Caco-2 (cell line): Measurements from ENCODE around the gene CRYZL1. TPM values are rescaled to one million over a fixed set of nuclear protein-coding genes. Genes with fewer than 3 reads are reported as not detected.

ENCODE experiments used
- BruUV-seq: library from RNA; stranded (reverse); fragments of 400-500 nt; replicated peaks from 2 replicates; lab custom pipeline; 2021; lab: Mats Ljungman, UMichigan
- CTCF ChIA-PET: fragments of 300-600 bp; sonication (Branson Sonifier 250); formaldehyde crosslinking; loops from one replicate; lab custom pipeline; 2022; ENCODE audit warnings: antibody characterized with exemption; lab: Charles Lee
- POLR2A ChIA-PET: fragments of 300-600 bp; sonication (Branson Sonifier 250); formaldehyde crosslinking; loops from one replicate; lab custom pipeline; 2022; ENCODE audit warnings: antibody characterized with exemption; lab: Charles Lee
- DNase-seq, 2 experiments: peaks; one replicate each; pipeline versions ENCODE4 v3.0.0 to v3.0.0-alpha.2; 2020 to 2022
- H3K27me3 ChIP-seq: replicated peaks from 2 replicates; pipeline ENCODE4 v1.6.0; 2011; ENCODE audit warnings: low read length; ENCODE audit not compliant: control insufficient read depth, insufficient read depth
- H3K36me3 ChIP-seq: 2 replicates; pipeline ENCODE4 v1.5.1; 2011; ENCODE audit warnings: low read length; ENCODE audit not compliant: control insufficient read depth, insufficient read depth
- H3K4me1 ChIP-seq: fragments of 250-450 bp; sonication (Bioruptor Pico); 2 replicates; pipeline ENCODE4 v1.5.1; 2020; ENCODE audit warnings: mild to moderate bottlenecking
- H3K4me3 ChIP-seq: 2 replicates; pipeline ENCODE4 v1.5.1; 2011; ENCODE audit warnings: low read depth, mild to moderate bottlenecking, control low read depth, low read length
- H3K9me3 ChIP-seq: fragments of 250-450 bp; sonication (Bioruptor Pico); 2 replicates; pipeline ENCODE4 v1.5.1; 2020; ENCODE audit warnings: mild to moderate bottlenecking, moderate library complexity
- H3K27ac Mint-ChIP-seq: one replicate; pipeline ENCODE4 v1.8.0; 2022; ENCODE audit warnings: mixed read lengths; ENCODE audit not compliant: unreplicated experiment
- H3K27me3 Mint-ChIP-seq: one replicate; pipeline ENCODE4 v1.8.0; 2022; ENCODE audit warnings: mixed read lengths; ENCODE audit not compliant: insufficient read depth, unreplicated experiment
- H3K36me3 Mint-ChIP-seq: one replicate; pipeline ENCODE4 v1.8.0; 2022; ENCODE audit warnings: mild to moderate bottlenecking, mixed read lengths; ENCODE audit not compliant: insufficient read depth, unreplicated experiment
- H3K4me1 Mint-ChIP-seq: one replicate; pipeline ENCODE4 v1.8.0; 2022; ENCODE audit warnings: low read depth, mixed read lengths; ENCODE audit not compliant: unreplicated experiment
- H3K4me3 Mint-ChIP-seq: one replicate; pipeline ENCODE4 v1.8.0; 2022; ENCODE audit warnings: mild to moderate bottlenecking, moderate library complexity, mixed read lengths; ENCODE audit not compliant: unreplicated experiment
- H3K9me3 Mint-ChIP-seq: one replicate; pipeline ENCODE4 v1.8.0; 2022; ENCODE audit warnings: mixed read lengths; ENCODE audit not compliant: unreplicated experiment
- intact Hi-C: fragments of 100-400 bp; cut with micrococcal nuclease; formaldehyde crosslinking; loops from one replicate; pipeline ENCODE4 v1.10.0; 2022; ENCODE audit not compliant: unreplicated experiment
- total RNA-seq: library from RNA; stranded (reverse); gene quantifications from 2 replicates; pipeline ENCODE4 v1.2.3, GENCODE V29; 2022
- TF ChIP-seq, protein P1 (sequence below), 2 experiments: fragments of 200-600 bp in 1 of 2; IDR thresholded peaks; 1 replicate in 1 of 2; 2 replicates in 1 of 2; pipeline versions ENCODE4 v1.5.1 to v1.8.0; 2011 to 2022; ENCODE audit warnings: antibody characterized with exemption in 1 of 2, control low read depth in 1 of 2, inconsistent platforms in 1 of 2, low read depth in 1 of 2, low read length in 1 of 2, mild to moderate bottlenecking in 1 of 2, moderate library complexity in 1 of 2; ENCODE audit not compliant: insufficient read depth in 1 of 2, severe bottlenecking in 1 of 2, unreplicated experiment in 1 of 2

Gene CRYZL1
- total RNA-seq, 1 experiment from 2014 or later = 26.6 TPM

DNA sequence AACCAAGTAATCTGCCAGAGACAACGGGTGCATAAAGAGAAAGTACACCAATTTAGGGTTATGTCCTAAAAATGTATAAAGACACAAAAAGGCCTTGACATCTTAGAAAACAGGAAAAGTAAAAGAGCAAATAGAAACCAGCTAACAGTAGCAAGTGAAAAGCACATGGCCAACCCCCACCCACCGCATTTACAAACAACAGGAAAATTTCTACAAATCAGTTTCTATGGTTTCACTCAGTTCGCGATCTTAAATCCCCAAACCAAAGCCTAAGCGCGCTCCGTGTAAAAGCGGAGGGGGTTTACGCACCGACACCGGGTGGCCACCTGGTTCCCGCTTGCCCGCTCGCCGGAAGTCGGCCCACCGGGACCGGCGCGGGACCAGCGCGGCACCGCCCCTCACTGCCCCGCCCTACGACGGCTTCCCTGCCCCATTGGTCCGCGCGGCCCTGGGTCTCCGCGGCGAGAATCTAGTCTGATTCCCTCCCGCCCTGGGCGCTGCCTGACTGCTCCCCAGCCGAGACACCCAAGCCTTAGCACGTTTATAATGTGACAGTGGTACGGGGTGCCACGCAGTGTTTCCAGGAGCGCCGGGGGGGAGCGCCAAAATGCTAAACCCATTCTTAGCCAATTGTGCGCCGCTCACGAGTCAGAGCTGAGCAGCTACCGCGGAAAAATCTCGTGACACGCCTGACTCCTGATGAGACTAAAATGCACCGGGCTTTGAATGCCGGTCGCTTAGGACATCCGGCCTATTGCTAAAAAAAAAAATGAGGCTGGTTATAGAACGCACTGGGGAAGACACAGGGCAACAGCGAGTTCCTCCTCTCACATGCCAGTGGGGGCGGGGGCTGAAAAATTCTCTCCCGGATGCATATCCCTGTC is 99.5 kb downstream of the CRYZL1 start, which contains the start of gene GART:
Gene GART, minus strand, starts transcription at position 362 of the 884 bp plus-strand sequence. CDS start 2,802 bp downstream, outside the sequence.
- Histone ChIP-seq H3K36me3 (no peaks in the 10 kb centered on the region; the same call in 1 of the 2 replicates), H3K9me3 (no peaks in the 10 kb centered on the region), H3K27me3 (no peaks in the 10 kb centered on the region), H3K4me1 (peaks cover 19% of the 10 kb centered on the region), H3K4me3 (peak within 1 kb of the TSS; percentile 74)
- no TSS peak for BruUV-seq
- H3K27me3 Mint-ChIP-seq = no peaks in the 10 kb centered on the region
- peaks cover 9% of the 10 kb centered on the region for H3K9me3 Mint-ChIP-seq
- TF ChIP-seq, protein P1, sequence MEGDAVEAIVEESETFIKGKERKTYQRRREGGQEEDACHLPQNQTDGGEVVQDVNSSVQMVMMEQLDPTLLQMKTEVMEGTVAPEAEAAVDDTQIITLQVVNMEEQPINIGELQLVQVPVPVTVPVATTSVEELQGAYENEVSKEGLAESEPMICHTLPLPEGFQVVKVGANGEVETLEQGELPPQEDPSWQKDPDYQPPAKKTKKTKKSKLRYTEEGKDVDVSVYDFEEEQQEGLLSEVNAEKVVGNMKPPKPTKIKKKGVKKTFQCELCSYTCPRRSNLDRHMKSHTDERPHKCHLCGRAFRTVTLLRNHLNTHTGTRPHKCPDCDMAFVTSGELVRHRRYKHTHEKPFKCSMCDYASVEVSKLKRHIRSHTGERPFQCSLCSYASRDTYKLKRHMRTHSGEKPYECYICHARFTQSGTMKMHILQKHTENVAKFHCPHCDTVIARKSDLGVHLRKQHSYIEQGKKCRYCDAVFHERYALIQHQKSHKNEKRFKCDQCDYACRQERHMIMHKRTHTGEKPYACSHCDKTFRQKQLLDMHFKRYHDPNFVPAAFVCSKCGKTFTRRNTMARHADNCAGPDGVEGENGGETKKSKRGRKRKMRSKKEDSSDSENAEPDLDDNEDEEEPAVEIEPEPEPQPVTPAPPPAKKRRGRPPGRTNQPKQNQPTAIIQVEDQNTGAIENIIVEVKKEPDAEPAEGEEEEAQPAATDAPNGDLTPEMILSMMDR (IDR thresholded peaks at IDR 0.05; ENCODE audit: insufficient read depth in 1 of 2, low read depth in 1 of 2, low read length in 1 of 2, severe bottlenecking in 1 of 2, unreplicated experiment in 1 of 2) = no peak
- peaks cover 16% of the 10 kb centered on the region for H3K4me1 Mint-ChIP-seq
- intact Hi-C loops = loop anchor here (1.0 to 5.0 kb wide), 2 partner anchors 65 to 99 kb away; partner anchors contain the start of gene CRYZL1
- H3K27ac Mint-ChIP-seq = peak within 1 kb of the TSS; percentile 98
- ChIA-PET CTCF (interaction anchor here (0.6 kb wide), 1 partner anchor 97 kb away, joined by 5 read pairs; no protein-coding TSS in a partner anchor), POLR2A (interaction anchor here (1.2 to 1.5 kb wide), 2 partner anchors 62 to 138 kb away, joined by 3 to 6 read pairs; partner anchors contain the start of gene TMEM50B)
- H3K4me3 Mint-ChIP-seq = peak within 1 kb of the TSS; percentile 82
- peak; percentile 86 to 90 for DNase-seq
- peaks cover 71% of the 10 kb centered on the region for H3K36me3 Mint-ChIP-seq

DNA sequence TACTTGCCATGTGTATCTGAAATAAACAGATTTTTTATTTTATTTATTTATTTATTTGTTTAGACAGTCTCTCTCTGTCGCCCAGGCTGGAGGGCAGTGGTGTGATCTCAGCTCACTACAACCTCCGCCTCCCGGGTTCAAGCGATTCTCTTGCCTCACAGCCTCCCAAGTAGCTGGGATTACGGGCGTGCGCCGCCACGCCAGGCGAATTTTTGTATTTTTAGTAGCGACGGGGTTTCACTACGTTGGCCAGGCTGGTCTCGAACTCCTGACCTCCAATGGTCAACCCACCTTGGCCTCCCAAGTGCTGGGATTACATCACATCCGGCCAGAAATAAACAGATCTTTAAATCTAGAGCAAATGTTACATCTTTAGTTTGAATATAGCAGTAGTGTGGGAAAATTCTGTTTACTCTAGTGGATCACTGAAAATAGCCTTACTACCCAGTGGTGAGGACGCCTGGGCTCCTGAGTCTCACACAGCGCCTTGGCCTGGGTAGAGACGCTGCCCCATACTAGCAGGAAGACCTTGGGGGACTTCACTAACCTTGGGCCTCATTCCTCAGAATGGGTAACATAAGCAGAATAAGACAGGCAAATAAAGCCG is 100.3 kb downstream of the CRYZL1 start:
- BruUV-seq = no TSS peak
- peak in 1 of 2 experiments; percentile 27 for DNase-seq
- H3K27ac Mint-ChIP-seq = peak overlapping the region; percentile 98
- peaks cover 10% of the 10 kb centered on the region for H3K9me3 Mint-ChIP-seq
- Histone ChIP-seq H3K27me3 (no peaks in the 10 kb centered on the region), H3K36me3 (no peaks in the 10 kb centered on the region; the same call in 1 of the 2 replicates), H3K4me3 (peak overlapping the region; percentile 74), H3K9me3 (no peaks in the 10 kb centered on the region), H3K4me1 (peaks cover 19% of the 10 kb centered on the region)
- H3K36me3 Mint-ChIP-seq = peaks cover 69% of the 10 kb centered on the region
- H3K27me3 Mint-ChIP-seq = no peaks in the 10 kb centered on the region
- TF ChIP-seq, protein P1 (IDR thresholded peaks at IDR 0.05; ENCODE audit: insufficient read depth in 1 of 2, low read depth in 1 of 2, low read length in 1 of 2, severe bottlenecking in 1 of 2, unreplicated experiment in 1 of 2) = no peak
- peak overlapping the region; percentile 82 for H3K4me3 Mint-ChIP-seq
- H3K4me1 Mint-ChIP-seq = peaks cover 16% of the 10 kb centered on the region
- ChIA-PET POLR2A (interaction anchor here (1.2 to 1.5 kb wide), 2 partner anchors 61 to 137 kb away, joined by 3 to 6 read pairs; partner anchors contain the start of gene TMEM50B), CTCF (no interaction called here)
- intact Hi-C loops = loop anchor here (5.0 kb wide), 1 partner anchor 66 kb away; no protein-coding TSS in a partner anchor

DNA sequence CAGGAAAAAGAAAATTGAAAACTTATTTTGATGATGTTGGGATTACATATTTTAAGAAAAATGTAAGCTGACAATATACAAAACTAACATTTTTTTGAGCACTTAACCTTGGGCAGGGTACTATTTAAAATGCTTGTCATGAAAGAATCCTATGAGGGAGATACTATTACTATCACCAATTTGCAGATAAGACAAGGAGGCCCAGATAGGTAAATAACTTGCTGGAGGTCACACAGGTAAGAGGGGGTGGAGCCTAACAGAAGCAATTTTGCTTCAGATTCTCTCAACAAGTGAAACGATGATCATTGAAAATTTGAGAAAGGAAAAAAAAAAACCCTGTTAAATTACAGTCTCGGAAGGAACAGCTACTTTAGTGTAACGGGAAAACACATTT is 100.8 kb downstream of the CRYZL1 start:
- intact Hi-C loops = loop anchor here (5.0 kb wide), 1 partner anchor 67 kb away; no protein-coding TSS in a partner anchor
- H3K27me3 Mint-ChIP-seq = no peaks in the 10 kb centered on the region
- DNase-seq = peak in 1 of 2 experiments; percentile 29
- peaks cover 70% of the 10 kb centered on the region for H3K36me3 Mint-ChIP-seq
- Histone ChIP-seq H3K4me1 (peaks cover 18% of the 10 kb centered on the region), H3K27me3 (no peaks in the 10 kb centered on the region), H3K36me3 (no peaks in the 10 kb centered on the region; the same call in 1 of the 2 replicates), H3K4me3 (peak overlapping the region; percentile 74), H3K9me3 (no peaks in the 10 kb centered on the region)
- H3K9me3 Mint-ChIP-seq = peaks cover 10% of the 10 kb centered on the region
- H3K4me1 Mint-ChIP-seq = peaks cover 16% of the 10 kb centered on the region
- TF ChIP-seq, protein P1 (IDR thresholded peaks at IDR 0.05; ENCODE audit: insufficient read depth in 1 of 2, low read depth in 1 of 2, low read length in 1 of 2, severe bottlenecking in 1 of 2, unreplicated experiment in 1 of 2) = no peak
- peak overlapping the region; percentile 98 for H3K27ac Mint-ChIP-seq
- POLR2A ChIA-PET = no interaction called here
- CTCF ChIA-PET = no interaction called here
- no TSS peak for BruUV-seq
- H3K4me3 Mint-ChIP-seq = peak overlapping the region; percentile 82
